Measurements from ENCODE around the gene FSTL3.
"Not testable (repeated sequence)": the region's sequence is repeated elsewhere in the genome, so short reads cannot be mapped to it uniquely, and the experiment has no call there.

FSTL3 gene

DNA sequence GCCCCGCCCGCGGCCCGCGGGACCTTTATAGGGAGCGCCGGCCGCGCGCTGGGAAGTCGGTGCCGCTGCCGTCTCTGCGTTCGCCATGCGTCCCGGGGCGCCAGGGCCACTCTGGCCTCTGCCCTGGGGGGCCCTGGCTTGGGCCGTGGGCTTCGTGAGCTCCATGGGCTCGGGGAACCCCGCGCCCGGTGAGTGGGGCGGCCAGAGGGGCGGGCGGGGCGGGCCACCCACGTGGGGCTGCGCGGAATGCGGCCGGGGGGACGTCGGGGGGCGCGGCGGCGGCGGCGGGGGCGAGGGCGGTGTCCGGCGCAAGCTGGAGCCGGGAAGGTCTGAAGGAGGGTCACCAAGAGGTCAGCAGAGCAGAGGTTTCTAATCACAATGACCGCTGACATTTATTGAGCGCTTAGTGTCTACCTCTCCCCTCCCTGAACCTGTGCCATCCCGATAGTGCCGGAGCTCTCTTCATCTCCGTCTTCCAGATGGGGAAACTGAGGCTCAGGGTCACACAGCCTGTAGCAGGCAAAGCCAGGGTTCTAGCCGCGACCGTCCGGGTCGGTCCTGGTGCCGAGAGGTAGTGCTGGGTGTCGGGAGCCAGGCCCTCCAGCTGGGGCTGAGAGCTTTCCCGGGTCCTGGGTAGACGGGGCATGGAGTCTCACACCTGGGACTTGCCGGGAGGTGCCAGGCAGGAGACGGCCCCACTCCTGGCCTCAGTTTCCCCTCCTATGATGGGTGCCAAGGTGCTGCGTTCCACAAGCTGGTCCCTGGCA lies at the start of gene FSTL3:
FSTL3 (plus strand) TSS at position 54 of the 767 bp plus-strand sequence; CDS start at position 86, 32 bp downstream.
- TF ChIP-seq EZH2 (optimal IDR thresholded peaks at IDR 0.05; ENCODE audit: low read depth, low read length) (no peak), CTCF (IDR thresholded peaks at IDR 0.05; ENCODE audit: low read length) (no peak), EZH2phosphoT487 (IDR thresholded peaks at IDR 0.05; ENCODE audit: low read length) (no peak)
- Histone ChIP-seq H3K9ac (ENCODE audit: low read length) (no peak within 1 kb of the TSS), H3K4me2 (ENCODE audit: low read depth, low read length) (no peak within 1 kb of the TSS), H3K9me3 (replicated peaks; ENCODE audit: insufficient read depth, low read length) (no peaks in the 10 kb centered on the region), H3K27me3 (replicated peaks; ENCODE audit: insufficient read depth, low read length) (peaks cover 57% of the 10 kb centered on the region), H3K4me3 (ENCODE audit: low read length) (no peak within 1 kb of the TSS), H3K9me2 (replicated peaks; ENCODE audit: insufficient read depth, low read length) (no peaks in the 10 kb centered on the region), H3K36me3 (replicated peaks; ENCODE audit: insufficient read depth, low read length) (no peaks in the 10 kb centered on the region), H3K27ac (ENCODE audit: low read length) (no peak within 1 kb of the TSS), H4K20me1 (ENCODE audit: insufficient read depth, low read length) (no peaks in the 10 kb centered on the region), H3K4me1 (ENCODE audit: low read length) (no peaks in the 10 kb centered on the region), H2AFZ (ENCODE audit: low read length) (no peak within 1 kb of the TSS), H3F3A (ENCODE audit: insufficient read depth, low read length) (no peaks in the 10 kb centered on the region), H3K79me2 (ENCODE audit: low read length) (no peaks in the 10 kb centered on the region)
- no peak for DNase-seq

DNA sequence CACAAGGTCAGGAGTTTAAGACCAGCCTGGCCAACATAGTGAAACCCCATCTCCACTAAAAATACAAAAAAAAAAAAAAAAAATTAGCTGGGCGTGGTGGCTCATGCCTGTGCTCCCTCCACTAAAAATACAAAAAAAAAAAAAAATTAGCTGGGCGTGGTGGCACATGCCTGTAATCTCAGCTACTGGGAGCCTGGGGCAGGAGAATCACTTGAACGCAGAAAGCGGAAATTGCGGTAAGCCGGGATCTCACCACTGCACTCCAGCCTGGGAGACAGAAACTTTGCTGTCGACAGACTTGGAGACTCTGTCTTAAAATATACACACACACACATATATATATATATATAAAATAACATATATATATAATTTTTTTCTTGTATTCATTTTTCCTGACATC lies 49.6 kb upstream of the FSTL3 start:
- H4K20me1 ChIP-seq (ENCODE audit: insufficient read depth, low read length); H3K9me2 ChIP-seq (replicated peaks; ENCODE audit: insufficient read depth, low read length); H3F3A ChIP-seq (ENCODE audit: insufficient read depth, low read length); H3K9ac ChIP-seq (ENCODE audit: low read length); DNase-seq; H3K4me3 ChIP-seq (ENCODE audit: low read length); H3K27me3 ChIP-seq (replicated peaks; ENCODE audit: insufficient read depth, low read length); H3K4me1 ChIP-seq (ENCODE audit: low read length); H3K4me2 ChIP-seq (ENCODE audit: low read depth, low read length); H3K9me3 ChIP-seq (replicated peaks; ENCODE audit: insufficient read depth, low read length); H2AFZ ChIP-seq (ENCODE audit: low read length); H3K36me3 ChIP-seq (replicated peaks; ENCODE audit: insufficient read depth, low read length); H3K27ac ChIP-seq (ENCODE audit: low read length): not testable (repeated sequence)
- H3K79me2 ChIP-seq (ENCODE audit: low read length), result peaks cover 39% of the 10 kb centered on the region

DNA sequence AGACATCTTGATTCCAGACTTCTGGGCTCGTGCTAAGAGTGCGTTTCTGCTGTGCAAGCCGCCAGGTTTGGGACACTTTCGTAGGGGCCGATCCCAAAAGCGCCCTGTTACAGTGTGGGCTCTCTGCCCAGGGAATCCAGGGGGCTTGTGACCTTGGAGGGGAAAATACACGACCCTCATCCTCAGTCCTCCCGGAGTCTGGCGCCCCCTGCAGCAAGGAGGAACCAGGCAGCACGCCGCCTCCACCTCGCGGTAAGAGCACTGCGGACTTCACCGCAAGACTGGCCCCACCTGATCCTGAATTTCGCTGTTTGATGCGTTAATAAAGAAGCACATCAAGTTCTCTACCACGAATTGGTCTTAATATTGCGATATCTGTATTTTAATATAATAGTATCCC lies 48.0 kb upstream of the FSTL3 start:
- no peak overlapping the region for H3K27ac ChIP-seq (ENCODE audit: low read length)
- no peaks in the 10 kb centered on the region for H3K9me3 ChIP-seq (replicated peaks; ENCODE audit: insufficient read depth, low read length)
- H3K36me3 ChIP-seq (replicated peaks; ENCODE audit: insufficient read depth, low read length), result no peaks in the 10 kb centered on the region
- no peak for DNase-seq
- H3K4me3 ChIP-seq (ENCODE audit: low read length), result no peak overlapping the region
- H3K79me2 ChIP-seq (ENCODE audit: low read length), result peaks cover 55% of the 10 kb centered on the region
- peaks cover 4% of the 10 kb centered on the region; the same call in 1 of the 2 replicates for H3K4me1 ChIP-seq (ENCODE audit: low read length)
- no peak overlapping the region for H2AFZ ChIP-seq (ENCODE audit: low read length)
- 0 out of 2 replicates have a peak, but pooled peaks cover 6% of the 10 kb centered on the region for H3F3A ChIP-seq (ENCODE audit: insufficient read depth, low read length)
- no peaks in the 10 kb centered on the region for H3K9me2 ChIP-seq (replicated peaks; ENCODE audit: insufficient read depth, low read length)
- H3K27me3 ChIP-seq (replicated peaks; ENCODE audit: insufficient read depth, low read length), result no peaks in the 10 kb centered on the region
- H4K20me1 ChIP-seq (ENCODE audit: insufficient read depth, low read length), result no peaks in the 10 kb centered on the region
- TF ChIP-seq CTCF (IDR thresholded peaks at IDR 0.05; ENCODE audit: low read length) (0 out of 2 replicates have a peak, but pooled peaks have one; percentile 17), EZH2phosphoT487 (IDR thresholded peaks at IDR 0.05; ENCODE audit: low read length) (no peak)
- H3K4me2 ChIP-seq (ENCODE audit: low read depth, low read length), result no peak overlapping the region
- H3K9ac ChIP-seq (ENCODE audit: low read length), result no peak overlapping the region

GRCh38 chr19:629515-629914 lies 46.7 kb upstream of the FSTL3 start:
- H3K4me3 ChIP-seq (ENCODE audit: low read length); H3K36me3 ChIP-seq (replicated peaks; ENCODE audit: insufficient read depth, low read length); H3K27ac ChIP-seq (ENCODE audit: low read length); H3K4me2 ChIP-seq (ENCODE audit: low read depth, low read length); H3K9me2 ChIP-seq (replicated peaks; ENCODE audit: insufficient read depth, low read length); H3F3A ChIP-seq (ENCODE audit: insufficient read depth, low read length); H3K27me3 ChIP-seq (replicated peaks; ENCODE audit: insufficient read depth, low read length); H3K4me1 ChIP-seq (ENCODE audit: low read length); DNase-seq; H2AFZ ChIP-seq (ENCODE audit: low read length); H3K9me3 ChIP-seq (replicated peaks; ENCODE audit: insufficient read depth, low read length); H4K20me1 ChIP-seq (ENCODE audit: insufficient read depth, low read length); H3K9ac ChIP-seq (ENCODE audit: low read length): not testable (repeated sequence)
- H3K79me2 ChIP-seq (ENCODE audit: low read length), result peaks cover 62% of the 10 kb centered on the region

Data from MM.1S (cell line).